Measurements from ENCODE around the gene C2orf80.
A peak's percentile ranks its signal among the peaks of the same experiment; 100 is the strongest.
"Not testable (repeated sequence)": the region's sequence is repeated elsewhere in the genome, so short reads cannot be mapped to it uniquely, and the experiment has no call there.

C2orf80 gene

DNA sequence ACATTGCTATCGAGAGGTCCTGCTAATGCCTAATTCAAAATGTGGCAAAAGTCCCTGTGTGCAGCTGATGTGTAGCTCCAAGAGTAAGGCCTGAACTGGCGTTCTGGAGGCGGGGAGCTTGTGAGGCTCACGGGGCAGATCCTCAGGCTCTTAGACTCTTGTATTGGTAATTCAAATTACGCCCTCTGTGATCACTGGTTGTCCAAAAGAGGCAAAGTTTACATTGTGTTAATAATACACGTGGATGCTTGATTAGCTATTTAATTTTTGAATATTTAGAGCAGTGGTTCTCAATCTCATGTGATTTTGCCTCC, 14.0 kb downstream of the C2orf80 start:
- no peak for DNase-seq

DNA sequence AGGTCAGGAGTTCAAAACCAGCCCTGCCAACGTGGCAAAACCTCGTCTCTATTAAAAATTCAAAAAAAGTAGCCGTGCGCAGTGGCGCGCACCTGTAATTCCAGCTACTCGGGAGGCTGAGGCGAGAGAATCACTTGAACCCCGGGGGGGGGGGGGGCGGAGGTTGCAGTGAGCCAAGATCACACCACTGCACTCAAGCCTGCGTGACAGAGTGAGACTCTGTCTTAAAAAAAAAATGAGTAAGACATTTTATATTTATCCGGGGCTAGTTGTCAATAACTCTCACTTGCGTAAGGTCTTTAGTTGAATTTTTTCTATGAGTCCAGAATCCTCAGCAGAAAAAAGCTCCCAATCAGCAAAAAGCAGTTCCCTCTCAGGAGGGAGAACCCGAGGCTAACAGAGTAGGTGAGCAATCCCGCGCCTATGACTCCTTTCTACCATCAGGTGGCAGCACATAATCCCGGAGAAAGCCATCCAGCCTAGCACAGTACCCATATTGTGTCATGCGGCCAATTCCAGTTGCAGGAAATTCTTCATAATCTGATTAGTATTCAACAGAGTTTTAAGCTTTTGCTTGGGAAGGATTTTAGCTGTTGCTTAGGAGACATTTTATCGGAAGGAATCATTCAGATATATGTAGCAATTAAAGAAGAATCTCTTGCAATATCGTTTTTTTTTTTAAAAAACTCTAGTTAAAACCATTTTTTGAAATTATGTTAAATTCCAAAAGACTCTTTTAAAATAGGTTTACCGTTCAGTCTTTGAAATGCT, 14.6 kb downstream of the C2orf80 start:
- DNase-seq = peak; percentile 59

DNA sequence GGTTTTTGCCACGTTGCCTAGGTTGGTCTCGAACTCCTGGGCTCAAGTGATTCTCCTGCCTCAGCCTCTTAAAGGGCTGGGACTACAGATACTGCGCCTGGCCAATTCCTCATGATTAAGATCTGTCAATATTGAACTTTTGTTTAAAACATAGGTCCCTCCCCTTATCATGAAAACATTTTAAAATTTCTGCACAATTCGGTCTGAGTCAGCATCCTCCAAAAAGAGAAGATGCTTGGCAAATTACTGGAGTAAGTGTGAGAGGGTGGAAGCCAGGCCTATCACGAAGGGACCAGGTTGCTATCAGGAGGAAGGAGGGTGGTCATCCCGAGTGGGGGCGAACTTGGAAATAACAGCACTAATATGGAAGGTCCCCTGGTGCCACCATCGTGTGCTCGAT, 15.7 kb downstream of the C2orf80 start:
- no peak for DNase-seq

DNA sequence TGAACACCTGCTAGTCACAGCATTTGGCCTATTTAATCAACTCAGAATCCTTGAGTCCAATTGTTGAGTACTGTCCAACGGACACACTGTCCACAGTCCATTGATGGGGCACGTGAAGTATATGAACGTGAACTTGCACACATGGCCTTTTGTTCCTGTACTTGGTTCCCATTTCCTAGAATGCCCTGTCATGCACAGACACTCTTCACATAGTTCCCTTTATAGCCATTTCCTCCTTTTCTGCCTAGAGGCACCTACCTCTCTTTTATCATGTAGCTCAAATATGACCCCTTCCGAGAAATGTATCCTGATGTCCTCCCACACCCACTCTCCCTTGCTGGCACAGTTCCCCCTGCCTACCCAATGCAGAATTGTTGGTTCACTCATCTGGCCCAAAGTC, 17.7 kb downstream of the C2orf80 start:
- DNase-seq = peak in 1 of 2 donors; percentile 16

DNA sequence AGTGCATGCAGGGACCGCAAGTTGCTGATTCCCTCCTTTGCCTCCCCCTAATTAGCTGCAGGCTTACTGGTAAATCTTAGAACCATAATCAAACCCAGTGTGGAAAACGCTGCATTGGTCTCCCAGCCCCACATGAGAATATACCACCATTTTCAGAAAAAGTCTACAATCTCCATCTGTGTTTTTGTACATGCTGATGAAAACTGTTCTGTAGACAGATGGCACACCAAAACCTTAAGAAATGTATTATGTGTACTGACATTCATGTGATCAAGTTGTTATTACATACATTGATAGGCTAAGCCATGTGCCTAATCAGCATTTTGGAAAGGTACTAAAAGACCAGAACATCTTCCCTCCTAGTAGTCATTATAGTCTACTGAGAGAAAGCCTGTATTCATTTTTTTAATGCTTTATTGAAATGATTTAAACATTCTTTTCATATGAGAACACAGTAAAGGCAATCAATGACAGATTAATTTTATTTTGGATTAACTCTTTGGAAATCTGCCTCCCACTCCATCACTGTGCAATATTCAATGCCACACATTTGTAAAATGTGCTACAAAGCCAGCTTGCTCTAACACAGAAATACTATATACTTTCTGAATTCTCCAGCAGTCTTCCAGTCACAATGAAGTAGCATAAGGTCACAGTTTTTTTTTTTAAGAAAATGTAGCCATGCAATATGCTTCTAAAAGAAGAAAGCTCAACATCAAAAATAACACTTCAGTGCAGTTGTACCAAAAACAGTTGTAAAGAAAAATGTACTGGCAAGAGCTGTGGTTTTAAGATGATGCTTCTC, 24.7 kb downstream of the C2orf80 start:
- no peak for DNase-seq

DNA sequence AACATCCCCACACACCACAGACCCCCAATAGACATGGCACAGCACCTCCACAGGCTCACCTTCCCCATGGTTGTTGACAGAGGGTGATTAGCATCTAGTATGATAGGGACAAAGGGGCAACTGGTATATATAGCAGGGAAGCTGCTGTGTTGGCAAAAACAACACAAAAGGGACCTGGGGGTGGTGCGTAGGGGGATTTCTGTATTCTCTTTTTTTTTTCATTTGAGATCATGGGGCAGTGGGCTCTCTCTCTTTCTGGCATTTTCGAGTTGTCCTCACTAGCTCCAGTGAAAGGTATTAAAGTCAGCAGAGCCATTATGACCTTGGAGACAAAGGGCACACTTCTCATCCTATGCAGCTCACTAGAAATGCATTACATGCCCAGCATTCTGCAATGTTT, 26.3 kb downstream of the C2orf80 start, which contains the start of gene CRYGA:
Gene CRYGA, minus strand, starts transcription at position 101 of the 400 bp plus-strand sequence. Its CDS starts 33 bp downstream, at position 68.
- no peak for DNase-seq

DNA sequence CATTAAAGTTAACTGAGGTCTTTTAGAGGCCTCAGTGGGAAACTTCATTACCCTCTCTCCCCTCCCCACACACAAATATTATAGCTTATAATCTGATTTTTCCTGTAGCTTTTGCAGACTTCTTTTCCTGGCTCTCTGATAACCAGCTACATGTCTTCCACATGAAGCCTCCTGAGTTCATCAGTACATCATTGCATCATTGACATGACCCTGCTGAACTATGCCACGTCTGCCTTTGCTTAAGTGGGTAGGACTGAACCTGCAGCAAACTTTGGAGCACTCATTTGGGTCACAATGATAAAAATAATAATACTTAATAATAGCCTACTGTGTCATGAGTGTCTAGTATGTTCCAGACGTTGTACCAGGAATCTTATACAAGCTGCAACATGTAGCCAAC, 33.4 kb downstream of the C2orf80 start:
- no peak for DNase-seq

DNA sequence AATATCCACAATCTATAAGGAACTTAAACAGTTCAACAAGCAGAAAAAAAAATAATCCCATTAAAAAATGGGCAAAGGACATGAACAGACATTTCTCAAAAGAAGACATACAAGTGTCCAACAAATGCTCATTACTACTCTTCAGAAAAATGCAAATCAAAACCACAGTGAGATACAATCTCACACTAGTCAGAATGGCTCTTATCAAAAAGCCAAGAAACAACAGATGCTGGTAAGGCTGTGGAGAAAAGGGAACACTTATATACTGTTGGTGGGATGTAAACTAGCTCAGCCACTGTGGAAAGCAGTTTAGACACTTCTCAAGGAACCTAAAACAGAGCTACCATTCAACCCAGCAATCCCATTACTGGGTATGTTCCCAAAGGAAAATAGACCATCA, 36.7 kb downstream of the C2orf80 start:
- no peak for DNase-seq

DNA sequence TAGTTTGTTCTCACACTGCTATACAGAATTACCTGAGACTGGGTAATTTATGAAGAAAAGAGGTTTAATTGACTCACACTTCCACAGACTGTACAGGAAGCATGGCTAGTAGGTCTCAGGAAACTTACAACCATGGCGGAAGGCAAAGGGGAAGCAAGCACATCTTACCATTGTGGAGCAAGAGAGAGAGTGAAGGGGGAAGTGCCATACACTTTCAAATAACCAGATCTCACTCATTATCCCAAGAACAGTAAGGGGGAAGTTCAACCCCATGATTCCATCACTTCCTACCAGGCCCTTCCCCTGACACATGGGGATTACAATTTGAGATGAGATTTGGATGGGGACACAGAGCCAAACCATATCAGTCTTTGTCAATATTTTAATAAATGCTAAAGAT, 38.9 kb downstream of the C2orf80 start:
- no peak for DNase-seq

DNA sequence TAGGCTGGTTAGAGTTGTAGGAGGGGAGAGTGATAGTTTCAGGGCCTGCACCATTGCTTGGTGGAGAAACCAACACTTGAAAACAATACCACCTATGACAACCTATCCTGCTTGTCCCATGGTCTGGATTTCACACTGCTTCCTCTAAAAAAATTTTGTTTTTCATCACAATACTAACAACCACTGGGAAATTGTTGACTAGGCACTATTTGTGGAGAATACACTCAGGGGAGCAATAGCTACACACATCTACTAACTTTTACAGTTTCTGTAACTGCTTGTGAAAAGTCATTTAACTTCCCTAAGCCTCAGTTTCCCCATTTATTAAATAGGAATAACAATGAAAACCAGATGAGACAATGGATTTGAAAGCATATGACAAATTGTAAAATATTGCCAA, 39.7 kb downstream of the C2orf80 start:
- no peak for DNase-seq

DNA sequence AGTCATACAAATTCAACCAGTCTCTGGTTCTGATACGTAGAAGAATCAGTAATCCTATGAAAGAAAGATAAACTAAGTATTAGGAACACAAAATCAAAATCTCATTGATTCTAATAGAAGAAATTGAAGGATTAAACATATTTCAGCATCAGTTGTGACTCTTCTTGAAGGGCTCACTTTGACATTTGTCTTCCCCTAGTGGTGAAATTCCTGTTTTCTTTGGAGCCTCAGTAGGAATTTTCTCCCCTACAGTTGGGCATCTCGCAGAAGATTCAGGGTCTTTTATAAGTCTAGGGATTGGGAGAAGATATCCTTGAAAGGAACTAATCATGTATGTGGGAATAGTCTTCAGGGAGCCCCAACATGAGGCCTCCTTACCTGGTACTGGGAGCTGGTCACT, 41.0 kb downstream of the C2orf80 start:
- no peak for DNase-seq

DNA sequence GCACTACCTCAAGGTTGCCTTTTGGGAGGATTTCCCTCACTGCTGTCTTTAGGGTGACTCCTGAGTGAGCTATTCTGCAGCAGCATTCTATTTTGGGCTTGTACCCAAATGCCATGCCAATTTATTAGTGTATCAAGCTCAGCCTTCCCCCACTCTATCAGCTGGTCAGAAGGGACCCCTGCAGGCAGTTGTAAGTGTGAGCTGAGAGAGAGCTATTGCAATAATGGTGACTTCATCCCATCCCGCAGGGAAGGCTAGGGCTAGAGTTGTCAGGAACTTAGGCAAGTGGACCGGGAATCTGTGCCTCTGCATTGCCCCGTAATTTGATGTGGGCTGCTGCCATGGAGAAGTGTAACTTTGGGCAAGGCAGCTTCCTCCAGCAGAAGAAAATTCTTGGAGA, 42.1 kb downstream of the C2orf80 start:
- DNase-seq = no peak

DNA sequence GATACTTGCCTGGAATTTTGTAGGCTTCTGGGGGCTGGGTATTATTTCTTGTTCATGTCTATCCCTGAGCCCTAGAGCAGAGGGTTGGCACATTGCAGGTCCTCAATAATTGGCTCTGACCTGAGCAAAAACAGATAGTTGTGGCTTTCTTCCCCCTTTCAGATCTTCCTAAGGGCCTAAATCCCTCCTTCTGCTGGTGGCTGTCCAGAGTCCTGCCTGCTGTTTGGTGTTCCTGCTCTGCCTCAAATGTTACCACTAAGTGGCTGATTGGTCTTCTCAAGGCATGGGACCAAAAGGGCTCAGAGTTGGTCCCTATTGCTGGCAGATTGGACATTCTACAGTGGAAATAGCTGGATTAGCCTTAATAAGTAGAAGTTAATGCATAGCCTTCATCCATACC, 42.8 kb downstream of the C2orf80 start:
- no peak for DNase-seq

DNA sequence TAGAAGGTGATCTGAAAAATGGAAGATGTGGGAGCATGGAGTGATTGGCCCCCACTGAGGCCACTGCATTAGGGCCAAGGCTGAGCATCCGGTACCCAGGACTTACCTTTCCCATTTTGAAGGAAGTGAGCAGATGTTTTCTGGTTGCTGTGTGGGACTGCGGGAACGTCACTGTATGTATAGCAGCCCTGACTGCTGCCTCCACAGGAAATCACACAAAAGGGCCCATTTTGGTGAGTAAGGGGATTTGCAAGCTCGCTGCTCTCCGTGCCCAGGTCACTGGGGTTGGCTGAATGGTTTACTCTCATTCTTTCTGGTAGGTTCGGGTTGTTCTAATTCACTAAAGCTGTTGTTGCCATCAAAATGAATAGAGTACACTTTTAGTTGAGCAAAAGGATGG, 43.8 kb downstream of the C2orf80 start, which contains the start of gene CRYGB:
Gene CRYGB, minus strand, starts transcription at position 153 of the 400 bp plus-strand sequence. Its CDS starts 38 bp downstream, at position 115.
- no peak for DNase-seq

DNA sequence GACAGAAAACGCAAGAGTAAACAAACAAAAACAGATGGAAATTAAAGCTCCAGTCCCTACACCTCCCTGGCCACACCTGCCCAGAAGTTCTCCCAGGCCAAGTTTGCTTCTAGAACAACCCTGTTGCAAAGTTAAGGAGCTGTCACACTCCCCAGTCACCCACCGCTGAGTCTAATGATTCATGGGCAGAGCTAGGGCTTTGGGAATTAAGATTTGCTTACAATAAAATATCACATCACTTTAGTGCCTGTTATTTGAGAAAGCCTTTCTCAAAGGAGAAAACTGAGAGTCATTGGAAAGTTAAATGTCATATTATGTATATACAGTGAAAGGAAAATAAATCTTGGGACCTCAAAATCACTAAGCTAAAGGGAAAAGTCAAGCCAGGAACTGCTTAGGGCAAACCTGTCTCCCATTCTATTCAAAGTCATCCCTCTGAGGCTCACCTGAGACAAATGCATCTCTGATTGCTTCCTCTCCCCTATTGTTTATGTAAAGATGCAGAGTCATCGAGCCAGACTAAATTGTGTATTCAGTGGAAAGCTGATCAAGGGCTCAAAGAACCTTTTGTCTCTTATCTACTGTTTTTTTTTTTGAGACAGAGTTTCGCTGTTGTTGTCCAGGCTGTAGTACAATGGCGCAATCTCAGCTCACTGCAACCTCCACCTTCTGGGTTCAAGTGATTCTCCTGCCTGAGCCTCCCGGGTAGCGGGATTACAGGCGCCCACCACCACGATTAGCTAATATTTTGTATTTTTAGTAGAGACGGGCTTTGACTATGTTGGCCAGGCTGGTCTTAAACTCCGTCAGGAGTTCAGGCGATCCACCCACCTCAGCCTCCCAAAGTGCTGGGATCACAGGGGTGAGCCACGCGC, 46.7 kb downstream of the C2orf80 start:
- no peak for DNase-seq

DNA sequence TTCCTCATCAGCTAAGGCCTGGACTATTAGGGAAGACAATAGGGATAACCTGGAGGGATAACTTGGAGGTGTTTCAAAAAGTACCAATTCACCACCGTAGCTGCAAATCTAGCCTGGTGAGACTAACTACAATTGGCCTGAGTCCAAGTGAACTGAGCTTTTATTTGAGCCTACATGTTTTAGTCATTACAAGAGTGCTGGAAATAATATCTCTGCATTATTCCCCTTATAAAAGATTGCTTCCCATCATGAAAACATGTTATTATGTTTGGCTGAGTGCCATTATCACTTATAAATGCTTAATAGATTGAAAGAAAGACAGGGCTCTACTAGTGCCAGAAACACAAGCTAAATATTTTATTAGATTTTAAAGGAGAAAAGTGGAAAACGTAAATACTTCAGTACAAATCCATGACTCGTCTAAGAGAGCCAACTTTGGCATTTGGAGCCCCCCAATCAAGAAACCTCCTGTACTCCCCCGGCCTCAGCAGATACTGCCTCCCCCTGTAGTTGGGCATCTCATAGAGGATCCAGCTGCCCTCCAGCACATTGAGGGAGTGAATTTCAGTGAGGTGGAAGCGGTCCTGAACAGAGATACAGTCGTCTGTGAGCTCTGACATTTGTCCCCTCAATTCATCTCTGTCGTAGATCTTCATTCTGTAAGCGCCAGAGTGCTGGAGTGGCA, 47.4 kb downstream of the C2orf80 start:
- no peak for DNase-seq

DNA sequence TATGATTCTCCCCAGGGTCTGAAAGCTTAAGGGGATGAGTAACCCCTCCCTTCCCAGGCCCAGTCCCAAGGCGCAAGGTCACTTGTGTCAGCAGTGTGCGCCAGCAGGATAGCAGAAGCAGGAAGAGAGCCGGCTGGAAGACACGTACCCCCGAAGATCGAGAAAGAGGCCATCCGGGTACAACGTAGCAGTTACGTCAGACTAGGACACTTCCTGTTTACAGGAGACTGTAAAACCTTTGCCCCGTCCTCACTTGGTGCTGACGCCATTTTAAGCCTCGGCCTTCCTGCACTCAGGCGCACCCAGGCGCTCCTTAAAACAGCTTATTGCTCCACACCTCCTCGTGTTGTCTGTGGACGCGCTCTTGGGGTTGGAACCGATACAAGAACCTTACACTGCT, 50.4 kb downstream of the C2orf80 start:
- no peak for DNase-seq

DNA sequence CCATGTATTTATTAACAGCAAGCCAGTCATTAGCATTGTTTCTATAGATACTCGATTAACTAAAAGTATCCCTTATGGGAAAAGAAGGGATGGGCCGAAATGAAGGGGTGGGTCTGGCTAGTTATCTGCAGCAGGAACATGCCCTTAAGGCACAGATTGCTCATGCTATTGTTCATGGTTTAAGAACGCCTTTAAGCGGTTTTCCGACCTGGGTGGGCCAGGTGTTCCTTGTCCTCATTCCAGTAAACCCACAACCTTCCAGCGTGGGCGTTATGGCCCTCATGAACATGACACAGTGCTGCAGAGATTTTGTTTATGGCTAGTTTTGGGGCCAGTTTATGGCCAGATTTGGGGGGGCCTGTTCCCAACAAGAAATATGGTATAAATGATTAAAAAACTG, 51.5 kb downstream of the C2orf80 start:
- DNase-seq = not testable (repeated sequence)

DNA sequence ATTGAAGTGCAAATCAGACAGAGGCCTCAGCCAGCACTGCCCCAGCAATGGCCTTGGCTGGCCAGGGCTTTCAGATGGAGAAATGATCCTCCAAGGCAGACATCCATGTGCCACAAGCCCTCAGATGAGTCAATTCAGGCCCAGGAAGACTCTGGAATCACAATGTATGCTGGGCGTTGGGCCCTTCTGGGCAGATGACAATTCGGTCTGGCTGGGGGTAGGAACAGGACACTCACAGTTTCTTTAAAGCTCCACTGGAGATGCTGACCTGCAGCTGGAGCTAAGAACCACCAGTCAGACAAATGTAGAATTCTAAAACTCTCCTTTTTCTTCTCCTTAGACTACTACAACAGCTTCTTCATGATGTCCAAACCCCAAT, 53.1 kb downstream of the C2orf80 start:
- no peak for DNase-seq

DNA sequence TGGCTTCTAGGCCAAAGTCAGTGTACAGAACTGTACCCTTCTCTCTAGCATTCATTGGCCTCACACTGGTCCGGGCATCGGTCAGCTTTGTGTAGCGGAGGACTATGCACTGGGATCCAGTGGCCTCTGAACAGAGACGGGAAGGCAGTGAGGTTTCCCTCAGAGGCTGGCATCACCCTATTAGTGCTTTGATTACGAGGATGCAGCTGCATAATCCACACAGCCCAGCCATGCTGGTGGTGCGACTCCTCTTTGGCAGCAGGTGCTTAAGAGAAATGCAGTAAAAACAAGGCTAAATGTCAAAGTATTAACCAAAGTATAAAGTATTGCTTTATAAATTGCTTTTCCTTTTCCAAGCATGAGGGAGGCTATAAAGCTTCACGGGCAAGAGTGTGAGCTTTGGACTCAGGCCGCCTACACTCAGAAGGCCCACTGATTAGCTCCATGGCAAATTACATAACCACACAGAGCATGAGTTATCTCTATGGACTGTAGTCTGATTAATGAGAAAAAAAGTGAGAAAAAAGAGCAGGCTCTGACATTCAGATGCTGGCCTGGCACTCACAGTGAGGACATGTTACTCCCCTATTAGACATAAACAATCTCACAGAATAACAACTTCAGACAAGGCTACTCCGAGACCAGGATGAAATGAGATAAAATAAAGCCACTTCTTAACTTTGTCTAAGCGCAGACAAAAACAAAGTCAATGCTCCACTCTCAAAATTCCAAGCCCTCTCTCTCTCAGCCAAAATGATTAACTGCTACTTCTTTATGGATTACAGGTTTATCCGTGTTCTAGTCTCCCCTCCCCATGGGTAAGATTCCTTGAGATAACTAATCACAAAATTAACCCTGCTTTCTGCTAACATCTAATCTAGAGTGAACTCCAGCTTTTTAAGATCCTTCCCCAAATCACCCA, 53.8 kb downstream of the C2orf80 start:
- no peak for DNase-seq

DNA sequence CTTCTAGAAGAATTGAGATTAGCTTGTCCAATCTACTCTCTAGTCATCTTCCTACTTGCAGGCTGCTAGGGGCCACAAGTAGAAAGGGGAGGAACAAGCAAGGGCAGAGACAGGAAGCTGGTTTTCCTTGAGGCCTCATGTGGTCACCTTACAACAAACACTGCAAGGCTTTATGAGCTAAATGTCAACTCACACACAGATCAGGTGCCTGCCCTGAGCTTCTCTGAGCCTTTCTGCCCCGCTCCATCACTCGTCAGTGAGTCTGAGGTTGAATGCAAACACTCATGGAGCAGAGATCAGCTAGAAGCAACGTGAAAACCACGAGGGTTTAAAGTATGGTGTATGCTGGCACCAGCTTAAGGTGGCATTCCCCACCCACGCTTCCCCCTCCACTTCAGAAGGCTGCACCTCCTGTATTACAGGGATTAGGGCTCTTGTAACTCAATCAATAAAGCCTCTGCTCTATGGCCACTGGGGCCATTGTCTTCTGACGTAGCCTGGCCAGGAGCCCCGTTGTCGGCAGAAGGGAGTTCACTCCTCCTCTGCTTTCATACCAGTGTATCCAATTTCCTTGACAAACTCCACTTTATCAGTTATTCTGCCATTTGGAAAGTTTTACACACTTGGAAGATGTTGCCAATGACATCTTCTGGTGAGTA, 54.8 kb downstream of the C2orf80 start:
- DNase-seq = no peak

Measured in CD4-positive, alpha-beta T cell treated with Interleukin-1 beta for 1 hour (primary cell).